SH-SY5Y (cell line): ENCODE data around the gene MEF2D.

ENCODE experiments used
- GATA2 ChIP-seq: IDR thresholded peaks from 2 replicates; pipeline ENCODE4 v1.6.1; 2011; ENCODE audit warnings: mild to moderate bottlenecking, low read depth, low read length
- GATA3 ChIP-seq: IDR thresholded peaks from 2 replicates; pipeline ENCODE4 v1.6.1; 2011; ENCODE audit warnings: low read depth, mild to moderate bottlenecking, low read length, moderate library complexity

DNA sequence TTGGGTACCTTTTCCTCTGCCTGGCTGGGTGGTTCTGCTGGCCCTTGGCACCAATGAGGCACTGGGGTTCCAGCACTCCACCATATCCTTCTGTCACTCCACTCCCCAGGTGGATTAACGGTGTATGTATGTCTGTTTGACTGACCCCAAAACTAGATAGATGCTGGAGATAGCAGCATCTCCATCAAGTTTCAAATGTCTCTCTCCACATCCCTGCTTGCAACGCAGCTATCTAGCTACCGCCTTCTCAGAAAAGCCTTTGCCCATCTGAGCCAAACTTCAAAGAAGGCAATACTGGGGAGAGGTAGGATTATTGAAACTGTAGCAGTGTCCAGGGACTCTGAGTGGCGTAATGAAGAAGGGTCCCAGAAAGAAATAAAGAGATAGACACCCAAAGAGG is 67.5 kb downstream of the MEF2D start:
- TF ChIP-seq GATA2 (no peak), GATA3 (no peak)
